Tibial nerve (tissue), 4 donors: ENCODE measurements around the gene ZNF891. TPM values are rescaled to one million over a fixed set of nuclear protein-coding genes. Genes with fewer than 3 reads are reported as not detected.

ENCODE experiments used
- DNase-seq, 2 donors: peaks; one replicate each; pipeline ENCODE4 v3.0.0-alpha.2; 2019; ENCODE audit warnings: low spot score in 2 of 2
- H3K27ac ChIP-seq, 4 donors: fragments of 200-600 bp; sonication (generic) in 3 of 4; one replicate each; pipeline ENCODE4 v1.5.1; 2017 to 2019; ENCODE audit warnings: mild to moderate bottlenecking in 1 of 4
- H3K27me3 ChIP-seq, 2 donors: fragments of 200-600 bp; sonication (generic) in 1 of 2; one replicate each; pipeline versions ENCODE4 v1.5.1 to v1.6.0; 2017 to 2019
- H3K36me3 ChIP-seq, 3 donors: fragments of 200-600 bp; sonication (generic); one replicate each; pipeline ENCODE4 v1.5.1; 2018 to 2019
- H3K4me1 ChIP-seq, 4 donors: fragments of 200-600 bp; sonication (generic) in 3 of 4; one replicate each; pipeline ENCODE4 v1.5.1; 2017 to 2019
- H3K4me3 ChIP-seq, 4 donors: fragments of 200-600 bp; sonication (generic) in 3 of 4; one replicate each; pipeline ENCODE4 v1.5.1; 2017 to 2019; ENCODE audit warnings: mild to moderate bottlenecking in 1 of 4, moderate library complexity in 1 of 4
- H3K9me3 ChIP-seq, 4 donors: fragments of 200-600 bp; sonication (generic) in 3 of 4; one replicate each; pipeline ENCODE4 v1.5.1; 2017 to 2019
- EP300 ChIP-seq, 2 donors: sonication (generic); formaldehyde crosslinking; IDR thresholded peaks; one replicate each; pipeline ENCODE4 v1.6.1; 2017; ENCODE audit warnings: antibody characterized with exemption in 2 of 2, mild to moderate bottlenecking in 1 of 2
- POLR2A ChIP-seq, 2 donors: fragments of 450-650 bp; IDR thresholded peaks; one replicate each; pipeline ENCODE4 v1.6.1; 2017; ENCODE audit warnings: antibody characterized with exemption in 2 of 2, mild to moderate bottlenecking in 2 of 2, moderate library complexity in 2 of 2
- WGBS, 2 donors: methylation state at CpG; one replicate each; pipeline ENCODE4 v1.1.5; 2018; 5-methylcytosine and 5-hydroxymethylcytosine counted together
- total RNA-seq, 4 donors: library from RNA; depleted of rRNA; stranded (reverse); fragments of >200 nt; gene quantifications; one replicate each; pipeline ENCODE4 v1.1.0, GENCODE V29; 2016
- TF ChIP-seq, protein P1 (sequence below), 5 experiments: fragments of 200-600 bp in 3 of 5; fragments of 450-650 bp in 2 of 5; sonication (generic) in 3 of 5; IDR thresholded peaks; one replicate each; pipeline ENCODE4 v1.5.1; 2016 to 2019; ENCODE audit warnings: antibody characterized with exemption in 5 of 5, mild to moderate bottlenecking in 3 of 5, moderate library complexity in 2 of 5

The ZNF891 gene
- total RNA-seq, 4 donors from 2014 or later = 5.1 to 5.9 (median 5.4) TPM

DNA sequence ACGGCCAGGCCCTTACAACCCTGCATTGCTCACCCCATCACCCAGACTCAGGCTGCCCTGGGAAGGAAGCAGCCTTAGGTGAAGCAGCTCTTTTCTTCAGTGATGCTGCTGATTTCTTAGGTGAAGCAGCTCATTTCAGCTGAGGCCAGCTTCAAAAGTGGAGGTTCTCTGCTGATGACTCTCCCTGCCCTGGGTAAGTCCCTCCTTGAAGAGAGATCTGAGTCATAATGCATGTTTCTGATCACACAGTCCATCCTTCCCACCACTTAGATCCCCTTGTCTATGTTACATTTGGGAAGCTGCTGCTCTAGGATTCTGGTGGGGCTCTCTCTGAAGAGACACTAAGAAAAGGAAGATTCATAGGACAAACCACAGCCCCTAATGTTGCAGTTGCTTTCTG lies 66.5 kb downstream of the ZNF891 start:
- 91 to 100% methylated on average over 1 of the region's 1 CpG for WGBS, 2 donors
- no peaks in the 10 kb centered on the region for H3K27me3 ChIP-seq
- H3K9me3 ChIP-seq = peaks cover 17 to 100% (median 75%) of the 10 kb centered on the region in 4 donors

DNA sequence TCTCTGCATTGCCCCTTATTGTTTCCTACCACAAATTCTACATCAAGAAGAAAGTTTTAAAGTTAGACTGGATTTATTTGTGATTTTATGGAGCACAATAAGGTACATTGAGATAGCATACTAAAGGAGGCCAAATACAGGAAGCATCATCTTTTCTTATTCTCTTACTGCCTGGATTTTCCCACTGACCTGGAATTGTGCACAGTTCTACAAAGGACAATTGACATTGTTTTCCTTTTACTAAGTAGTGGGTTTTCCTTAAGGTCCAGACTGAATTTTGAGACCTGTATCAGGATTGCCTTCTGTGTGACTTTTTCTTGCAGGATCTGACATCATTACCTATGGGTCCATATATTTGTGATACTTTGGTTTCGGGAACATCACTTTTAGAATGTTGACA lies 68.1 kb downstream of the ZNF891 start:
- H3K36me3 ChIP-seq = peaks cover 0 to 72% (median 0%) of the 10 kb centered on the region in 3 donors
- H3K27me3 ChIP-seq = no peaks in the 10 kb centered on the region
- WGBS, 2 donors = 100% methylated on average over 1 of the region's 1 CpG
- no peaks in the 10 kb centered on the region for H3K4me1 ChIP-seq
- no peak for DNase-seq
- H3K4me3 ChIP-seq = no peak overlapping the region
- TF ChIP-seq POLR2A (IDR thresholded peaks at IDR 0.05) (no peak), EP300 (IDR thresholded peaks at IDR 0.05) (no peak)
- TF ChIP-seq, protein P1, sequence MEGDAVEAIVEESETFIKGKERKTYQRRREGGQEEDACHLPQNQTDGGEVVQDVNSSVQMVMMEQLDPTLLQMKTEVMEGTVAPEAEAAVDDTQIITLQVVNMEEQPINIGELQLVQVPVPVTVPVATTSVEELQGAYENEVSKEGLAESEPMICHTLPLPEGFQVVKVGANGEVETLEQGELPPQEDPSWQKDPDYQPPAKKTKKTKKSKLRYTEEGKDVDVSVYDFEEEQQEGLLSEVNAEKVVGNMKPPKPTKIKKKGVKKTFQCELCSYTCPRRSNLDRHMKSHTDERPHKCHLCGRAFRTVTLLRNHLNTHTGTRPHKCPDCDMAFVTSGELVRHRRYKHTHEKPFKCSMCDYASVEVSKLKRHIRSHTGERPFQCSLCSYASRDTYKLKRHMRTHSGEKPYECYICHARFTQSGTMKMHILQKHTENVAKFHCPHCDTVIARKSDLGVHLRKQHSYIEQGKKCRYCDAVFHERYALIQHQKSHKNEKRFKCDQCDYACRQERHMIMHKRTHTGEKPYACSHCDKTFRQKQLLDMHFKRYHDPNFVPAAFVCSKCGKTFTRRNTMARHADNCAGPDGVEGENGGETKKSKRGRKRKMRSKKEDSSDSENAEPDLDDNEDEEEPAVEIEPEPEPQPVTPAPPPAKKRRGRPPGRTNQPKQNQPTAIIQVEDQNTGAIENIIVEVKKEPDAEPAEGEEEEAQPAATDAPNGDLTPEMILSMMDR (IDR thresholded peaks at IDR 0.05) = no peak
- no peak overlapping the region for H3K27ac ChIP-seq
- peaks cover 30 to 100% (median 80%) of the 10 kb centered on the region in 4 donors for H3K9me3 ChIP-seq

More for the DNA sequence above, 66.5 kb downstream of the ZNF891 start:
- H3K4me1 ChIP-seq = no peaks in the 10 kb centered on the region
- peaks cover 0 to 56% (median 0%) of the 10 kb centered on the region in 3 donors for H3K36me3 ChIP-seq
- no peak overlapping the region for H3K27ac ChIP-seq
- no peak overlapping the region for H3K4me3 ChIP-seq
- no peak for TF ChIP-seq EP300 (IDR thresholded peaks at IDR 0.05)
- DNase-seq = no peak

GRCh38 chr12:133058203-133059113 lies 71.6 kb downstream of the ZNF891 start:
- Histone ChIP-seq H3K36me3 (peaks cover 0 to 98% (median 12%) of the 10 kb centered on the region in 3 donors), H3K27me3 (no peaks in the 10 kb centered on the region), H3K27ac (no peak overlapping the region), H3K9me3 (peaks cover 30 to 100% (median 74%) of the 10 kb centered on the region in 4 donors), H3K4me1 (no peaks in the 10 kb centered on the region), H3K4me3 (no peak overlapping the region)
- no peak for DNase-seq
- WGBS, 2 donors = 94 to 95% methylated on average over 8 of the region's 8 CpGs
- TF ChIP-seq, protein P1 (IDR thresholded peaks at IDR 0.05) = no peak
- TF ChIP-seq EP300 (IDR thresholded peaks at IDR 0.05) (no peak), POLR2A (IDR thresholded peaks at IDR 0.05) (no peak)

GRCh38 chr12:133057446-133057845 lies 72.6 kb downstream of the ZNF891 start:
- Histone ChIP-seq H3K4me1 (no peaks in the 10 kb centered on the region), H3K27me3 (no peaks in the 10 kb centered on the region), H3K27ac (no peak overlapping the region), H3K9me3 (peaks cover 31 to 100% (median 73%) of the 10 kb centered on the region in 4 donors), H3K4me3 (no peak overlapping the region), H3K36me3 (peaks cover 0 to 98% (median 22%) of the 10 kb centered on the region in 3 donors)
- TF ChIP-seq EP300 (IDR thresholded peaks at IDR 0.05) (no peak), POLR2A (IDR thresholded peaks at IDR 0.05) (no peak)
- TF ChIP-seq, protein P1 (IDR thresholded peaks at IDR 0.05) = no peak
- WGBS, 2 donors = 95 to 99% methylated on average over 5 of the region's 5 CpGs
- no peak for DNase-seq

Other genes with a start within 250 kb of the ZNF891 start
- 10 to 100 TPM; 36.1 to 58.6 (median 39.8) TPM for gene CHFR, start 242.7 kb downstream of the ZNF891 start, total RNA-seq
- 10 to 100 TPM in 1 of 4 donors, 1 to 10 TPM in 3; 7.9 to 20.6 (median 9.0) TPM for gene ZNF605, start 174.0 kb downstream of the ZNF891 start, total RNA-seq
- 10 to 100 TPM; 15.5 to 30.8 (median 21.2) TPM for gene ZNF26, start 143.9 kb downstream of the ZNF891 start, total RNA-seq
- 10 to 100 TPM; 21.6 to 62.0 (median 30.1) TPM for gene ZNF84, start 92.8 kb downstream of the ZNF891 start, total RNA-seq
- gene ZNF140, start 49.4 kb downstream of the ZNF891 start, total RNA-seq = 10 to 100 TPM; 11.7 to 16.5 (median 14.1) TPM
- 10 to 100 TPM in 3 of 4 donors, 1 to 10 TPM in 1; 5.7 to 33.1 (median 16.2) TPM for gene ZNF10, start 353 bp upstream of the ZNF891 start, total RNA-seq
- 10 to 100 TPM; 13.9 to 31.9 (median 18.6) TPM for gene ZNF268, start 51.2 kb upstream of the ZNF891 start, total RNA-seq
- gene ANHX, start 105.6 kb upstream of the ZNF891 start, total RNA-seq = not detected